HG02678 (cell line): ENCODE measurements around the gene PALM2AKAP2.

Source experiments
- ATAC-seq: cut with Tn5 transposase; IDR thresholded peaks from one replicate; pipeline ENCODE4 v1.9.1; 2021; ENCODE audit warnings: mild to moderate bottlenecking, moderate library complexity; ENCODE audit not compliant: unreplicated experiment

Gene PALM2AKAP2

GRCh38 chr9:109779711-109780452 lies at the start of gene PALM2AKAP2:
PALM2AKAP2 (plus strand) TSS chr9:109780198; CDS start chr9:109780489, 291 bp downstream.
- no peak for ATAC-seq

DNA sequence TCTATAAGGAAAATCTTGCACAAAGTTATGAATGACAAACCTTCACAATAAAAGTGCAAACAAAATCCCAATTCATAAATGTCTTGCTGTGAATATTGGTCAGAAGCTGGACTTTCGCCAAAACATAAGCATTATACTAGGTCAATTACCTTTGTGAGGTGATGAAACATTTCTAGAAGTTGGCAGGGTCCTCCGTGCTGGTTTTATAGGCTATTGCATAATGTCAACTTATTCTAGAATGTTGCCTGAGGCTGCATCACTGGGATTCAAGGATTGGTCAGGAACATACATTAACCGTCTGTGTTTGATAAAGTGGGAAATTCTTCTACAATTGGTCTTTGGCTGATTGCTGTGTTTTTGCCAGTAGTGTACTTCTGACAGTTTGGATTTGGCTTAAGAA lies 49.8 kb upstream of the PALM2AKAP2 start:
- no peak for ATAC-seq

GRCh38 chr9:109733690-109734089 lies 46.3 kb upstream of the PALM2AKAP2 start:
- no peak for ATAC-seq

GRCh38 chr9:109734814-109735213 lies 45.2 kb upstream of the PALM2AKAP2 start:
- ATAC-seq, result no peak

DNA sequence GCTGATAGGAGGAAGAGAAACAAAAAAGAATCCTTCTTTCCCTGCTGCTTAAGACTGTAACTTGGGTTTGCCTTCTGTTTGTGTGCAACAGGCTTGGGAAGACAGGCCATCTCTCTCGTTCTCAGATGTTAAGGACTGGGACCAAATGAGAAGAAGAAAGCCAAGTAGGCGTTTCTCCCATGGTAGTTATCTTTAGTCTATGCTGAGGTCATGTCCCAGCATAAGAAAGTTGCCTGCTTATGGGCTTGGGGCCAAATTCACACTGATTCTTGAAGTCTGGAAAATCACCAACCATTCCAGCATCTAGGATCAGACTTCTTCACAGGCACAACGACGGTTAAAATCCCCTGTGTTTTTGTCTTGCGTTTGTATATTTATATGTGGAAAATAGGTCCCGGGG lies 44.2 kb upstream of the PALM2AKAP2 start:
- no peak for ATAC-seq

GRCh38 chr9:109737295-109737694 lies 42.7 kb upstream of the PALM2AKAP2 start:
- ATAC-seq, result no peak

DNA sequence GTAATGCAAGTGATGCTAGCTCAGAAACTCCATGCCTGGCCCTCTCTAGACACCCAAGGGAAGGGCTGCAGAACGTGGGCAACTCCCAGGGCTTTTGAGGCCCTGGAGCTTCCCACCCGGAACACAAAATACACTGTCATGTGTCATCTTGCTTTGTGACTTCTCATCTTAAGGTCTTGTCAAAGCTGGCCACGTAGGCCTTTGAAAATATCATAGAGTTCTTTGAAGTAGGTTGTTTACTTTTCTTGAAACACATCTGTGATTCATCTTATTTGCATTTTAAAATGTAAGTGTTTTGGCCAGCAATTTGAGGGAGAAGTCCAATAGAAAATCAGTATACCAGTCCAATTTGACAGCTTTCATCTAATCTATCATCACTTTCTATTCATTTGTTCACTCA lies 40.2 kb upstream of the PALM2AKAP2 start:
- ATAC-seq, result no peak

DNA sequence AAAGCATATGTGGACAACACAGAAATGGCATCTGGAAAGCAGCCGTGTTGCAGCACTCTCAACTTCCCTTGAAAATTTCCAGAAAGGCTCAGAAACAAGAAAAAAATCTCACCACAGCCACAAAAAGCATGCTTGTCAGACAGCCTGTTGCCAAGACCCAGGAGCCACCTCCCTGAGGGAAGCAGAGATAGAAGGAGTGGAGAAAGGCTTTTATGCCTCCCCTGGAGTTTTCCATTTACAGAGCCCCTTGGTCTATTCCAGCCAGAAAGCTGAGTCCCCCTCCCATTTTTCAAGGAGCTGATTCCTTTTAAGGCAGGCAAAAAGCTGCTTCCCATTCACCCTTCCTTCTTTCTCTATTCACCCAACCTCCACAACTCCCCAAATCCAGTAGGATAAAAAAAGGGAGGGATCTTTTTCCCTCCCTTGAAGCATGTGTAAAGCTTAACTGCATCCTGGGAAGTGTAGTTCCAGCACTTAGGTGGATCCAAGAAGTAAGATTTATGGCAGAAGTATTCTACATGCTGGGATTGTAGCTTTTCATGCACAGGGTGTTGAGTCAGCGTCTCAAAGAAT lies 37.1 kb upstream of the PALM2AKAP2 start:
- ATAC-seq, result no peak

DNA sequence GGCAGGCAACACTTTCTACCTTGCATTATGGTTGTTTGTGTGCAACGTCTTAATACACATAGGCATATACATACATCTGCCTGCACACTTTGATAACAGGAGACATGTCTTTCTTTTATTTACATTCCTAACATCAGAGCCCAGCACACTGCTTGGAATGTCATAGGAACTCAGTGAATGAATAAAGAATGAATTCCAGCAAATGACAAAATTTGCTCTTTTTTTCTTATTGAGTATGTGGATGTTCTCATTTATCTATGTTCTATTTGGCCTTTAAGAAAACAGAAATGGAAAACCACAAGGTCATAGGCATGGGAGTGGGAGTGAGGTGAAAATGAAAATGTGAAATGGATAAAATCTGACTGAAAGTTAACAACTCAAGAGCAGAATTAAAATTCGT lies 36.3 kb upstream of the PALM2AKAP2 start:
- no peak for ATAC-seq

DNA sequence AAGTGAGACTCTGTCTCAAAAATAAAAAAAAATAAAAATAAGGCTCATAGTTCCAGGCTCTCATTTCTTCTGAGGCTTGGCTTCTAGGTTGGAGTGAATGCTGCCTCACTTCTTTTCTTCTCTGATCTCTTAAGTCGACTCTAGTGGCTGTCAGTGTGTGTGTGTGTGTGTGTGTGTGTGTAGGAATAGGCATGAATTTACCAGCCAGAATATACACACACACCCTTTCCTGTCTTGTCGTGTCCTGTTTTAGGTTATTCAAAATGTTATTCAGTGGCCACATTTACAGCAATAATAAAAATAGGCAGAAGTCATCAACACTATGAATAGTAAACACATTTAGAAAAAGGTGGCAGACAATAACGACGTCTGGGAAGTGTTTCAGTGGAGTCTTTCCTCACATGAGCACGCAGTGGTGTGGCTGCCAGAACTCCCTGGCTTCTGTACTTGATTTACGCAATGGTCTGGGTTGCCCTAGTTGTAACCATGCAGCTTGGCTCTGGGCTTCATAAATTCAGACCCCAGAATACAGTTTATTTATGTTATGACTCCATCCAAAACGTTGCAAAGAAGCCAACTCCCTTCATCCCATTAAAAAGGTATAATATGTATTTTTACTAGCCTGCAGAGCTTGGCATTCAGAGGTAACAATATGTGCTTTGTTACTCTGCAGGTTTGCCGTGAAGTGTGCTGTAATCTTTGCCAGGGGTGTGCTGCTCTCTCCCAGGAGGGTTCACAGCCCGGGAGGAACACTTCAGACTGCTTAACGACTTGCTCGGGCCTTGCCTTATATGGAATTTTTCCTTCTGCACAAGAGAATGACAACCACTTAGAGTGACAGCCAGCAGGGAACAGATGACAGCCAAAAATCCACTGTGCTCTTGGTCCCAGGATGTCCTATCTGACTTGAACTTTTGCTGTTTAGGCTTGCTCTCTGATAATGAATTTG lies 34.4 kb upstream of the PALM2AKAP2 start:
- no peak for ATAC-seq

DNA sequence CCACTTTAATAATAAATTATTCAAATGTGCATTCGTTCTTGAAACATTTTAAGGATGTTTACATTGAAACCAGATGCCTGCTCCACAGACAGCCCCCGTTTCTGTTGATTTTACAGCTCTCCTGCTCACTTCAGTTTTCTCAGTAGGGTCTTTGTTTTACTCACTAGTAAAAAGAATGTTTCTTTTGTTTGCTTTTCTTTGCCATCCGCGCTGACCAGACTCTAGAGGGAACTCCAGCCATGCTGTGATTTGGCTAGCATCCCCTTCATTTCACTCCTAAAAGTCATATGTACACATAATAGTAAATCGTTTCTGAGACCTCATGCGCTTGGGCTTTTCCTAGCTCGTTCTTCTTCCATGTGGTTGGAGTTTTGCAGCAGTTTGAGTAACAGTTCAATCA lies 28.7 kb upstream of the PALM2AKAP2 start:
- no peak for ATAC-seq

GRCh38 chr9:109753308-109753707 lies 26.7 kb upstream of the PALM2AKAP2 start:
- ATAC-seq, result no peak

GRCh38 chr9:109755040-109755439 lies 25.0 kb upstream of the PALM2AKAP2 start:
- ATAC-seq, result no peak

DNA sequence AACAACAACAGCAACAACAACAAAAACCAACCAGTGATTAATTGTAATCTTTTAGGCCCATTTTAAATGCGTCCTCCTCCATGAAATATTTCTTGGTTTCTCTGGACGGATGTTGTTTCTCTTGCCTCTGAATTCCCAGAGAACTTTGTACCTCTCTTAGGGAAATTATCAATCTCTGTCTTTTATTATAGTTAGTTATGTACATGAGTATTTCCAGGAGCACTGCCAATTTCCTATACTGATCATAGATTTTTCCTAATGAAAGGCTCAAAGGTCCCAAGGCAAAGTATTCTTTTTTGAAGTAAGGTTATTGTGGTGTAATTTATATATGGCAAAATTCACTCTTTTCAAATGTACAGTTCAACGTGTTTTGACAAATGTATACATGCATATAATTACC lies 20.4 kb upstream of the PALM2AKAP2 start:
- ATAC-seq, result no peak

DNA sequence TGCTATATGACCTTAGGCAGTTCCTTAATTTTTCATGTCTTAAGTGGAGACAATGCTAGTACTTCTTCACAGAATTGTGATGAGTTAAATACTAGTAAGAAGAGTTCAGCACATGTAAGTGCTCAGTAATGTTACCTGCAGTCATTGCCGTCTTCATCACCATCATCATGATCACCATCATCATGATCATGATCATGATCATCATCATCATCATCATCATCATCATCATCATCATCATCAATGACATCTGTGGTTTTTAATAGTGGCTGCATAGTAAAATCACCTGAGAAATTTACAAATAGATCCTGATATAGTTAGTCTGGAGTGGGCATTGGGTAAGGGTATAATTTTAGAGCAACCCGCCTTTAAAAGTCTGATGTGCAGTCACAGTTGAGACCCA lies 14.7 kb upstream of the PALM2AKAP2 start:
- no peak for ATAC-seq

- ATAC-seq, result no peak
Measured at GRCh38 chr9:109765830-109766229, 14.2 kb upstream of the PALM2AKAP2 start.

DNA sequence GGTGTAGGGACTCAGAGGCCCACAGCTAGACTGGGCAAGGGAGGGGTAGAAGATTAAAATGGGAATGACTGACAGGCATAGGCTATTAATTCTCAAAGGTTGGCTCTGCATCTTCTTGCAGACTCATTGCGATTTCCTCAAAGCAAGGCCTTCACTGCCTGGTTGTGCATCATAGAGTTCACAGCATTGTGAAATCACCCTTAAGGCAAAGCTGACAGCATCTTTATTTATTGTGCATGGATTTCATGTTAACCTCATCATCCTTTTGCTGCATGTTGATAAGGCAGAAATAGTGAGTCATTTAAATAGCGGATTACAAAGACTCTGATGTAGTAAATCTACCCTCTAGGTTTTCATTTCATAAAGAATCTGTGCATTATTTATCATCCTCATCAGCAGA lies 13.6 kb upstream of the PALM2AKAP2 start:
- ATAC-seq, result no peak

DNA sequence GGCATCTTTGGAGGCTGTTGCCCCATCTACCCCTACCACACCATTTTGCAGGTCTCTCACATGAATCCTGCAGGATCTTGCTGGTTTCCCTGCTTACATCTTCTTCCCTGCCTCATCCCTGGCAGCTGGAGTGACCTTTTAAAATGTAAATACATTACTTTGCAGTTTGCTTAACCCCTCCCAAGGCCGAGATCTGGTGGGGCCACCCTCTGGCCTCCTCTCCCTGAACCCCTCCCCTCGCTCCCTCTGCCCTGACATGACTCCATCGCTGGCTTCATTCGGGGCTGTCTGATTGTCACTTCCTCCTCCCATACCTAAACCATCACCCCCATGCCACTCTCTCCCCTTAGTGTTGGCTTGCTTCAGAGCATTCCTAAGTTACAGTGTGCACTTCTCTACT lies 12.6 kb upstream of the PALM2AKAP2 start:
- no peak for ATAC-seq

DNA sequence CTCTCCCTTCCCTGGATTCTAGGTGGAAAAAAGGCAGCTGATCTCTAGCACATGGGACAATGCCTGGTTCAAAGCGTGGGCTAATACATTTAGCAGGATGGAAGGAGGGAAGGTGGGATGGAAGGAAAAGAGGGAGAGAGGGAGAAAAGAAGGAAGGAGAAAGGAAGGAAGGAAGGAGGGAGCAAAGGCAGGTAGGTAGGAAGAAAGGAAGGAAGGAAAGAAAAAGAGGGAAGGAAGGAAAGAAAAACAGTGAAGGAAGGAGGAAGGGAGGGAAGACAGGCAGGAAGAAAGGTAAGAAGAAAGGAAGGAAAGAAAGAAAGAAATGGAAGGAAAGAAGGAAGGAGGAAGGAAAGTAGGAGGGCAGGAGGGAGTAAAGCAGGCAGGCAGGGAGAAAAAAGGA lies 12.2 kb upstream of the PALM2AKAP2 start:
- no peak for ATAC-seq

DNA sequence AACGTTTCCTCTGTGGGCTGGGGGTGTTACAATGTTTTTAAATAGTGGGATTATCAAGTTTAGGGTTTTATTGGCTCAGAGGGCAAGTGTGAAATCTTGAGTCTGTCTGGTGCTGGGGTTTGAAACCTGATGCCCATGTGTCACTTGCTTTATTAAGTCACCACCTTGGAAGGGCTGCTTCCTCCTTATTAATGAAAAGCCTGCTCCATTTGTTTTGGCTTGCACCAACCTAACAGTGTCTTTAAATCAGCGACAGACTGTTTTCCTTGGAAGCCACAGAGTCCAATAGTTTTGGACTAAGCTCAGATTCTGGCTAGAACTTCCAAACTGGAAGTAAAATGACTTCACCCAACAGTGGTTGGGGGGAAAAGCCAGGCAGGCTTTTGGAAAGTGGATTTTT lies 10.7 kb upstream of the PALM2AKAP2 start:
- ATAC-seq, result no peak

DNA sequence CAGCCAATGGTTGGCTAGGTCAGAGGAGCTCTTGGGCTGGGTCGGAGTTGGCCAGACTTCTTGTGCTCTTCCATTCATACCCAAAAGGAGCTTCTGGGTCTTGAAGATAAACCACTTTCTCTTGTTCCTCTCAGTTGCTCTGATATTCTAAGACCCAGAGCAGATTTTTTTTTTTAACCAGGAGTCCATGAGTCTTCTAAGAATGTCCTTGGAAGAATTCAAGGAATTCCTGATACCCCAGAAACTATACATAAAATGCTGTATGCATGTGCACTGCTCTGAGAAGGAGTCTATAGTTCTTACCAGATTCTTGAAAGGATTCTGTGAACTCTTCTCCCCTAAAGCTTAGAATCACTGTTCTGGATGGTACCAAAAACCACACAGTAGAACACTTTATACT lies 9.9 kb upstream of the PALM2AKAP2 start:
- ATAC-seq, result no peak

DNA sequence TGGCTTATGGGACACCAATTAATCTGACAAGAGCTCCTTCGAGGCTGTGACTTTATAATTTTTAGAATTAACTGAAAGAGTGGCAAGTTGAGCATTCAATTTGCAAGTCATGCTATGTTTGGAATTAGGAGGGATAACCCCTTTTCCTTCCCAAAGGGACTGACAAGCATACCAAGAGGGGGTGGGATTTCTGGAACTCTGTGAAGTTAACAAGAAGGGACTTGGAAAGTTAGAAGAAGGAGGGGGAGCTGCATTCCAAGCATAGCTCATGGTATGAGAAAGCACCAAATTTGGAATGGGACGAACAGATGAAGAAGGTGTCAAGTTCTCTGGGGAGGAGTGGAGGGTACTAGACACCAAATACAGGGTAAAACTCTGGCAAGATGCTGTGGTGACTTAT lies 8.9 kb upstream of the PALM2AKAP2 start:
- ATAC-seq, result no peak
